HFFc6 (cell line): ENCODE measurements around the gene CELF4. TPM values are rescaled to one million over a fixed set of nuclear protein-coding genes. Genes with fewer than 3 reads are reported as not detected.

Source experiments
- DNase-seq: peaks from one replicate; pipeline ENCODE4 v3.0.0-alpha.2; 2018
- H3K27ac Mint-ChIP-seq: 2 replicates; pipeline ENCODE4 v1.8.0; 2020; ENCODE audit warnings: mild to moderate bottlenecking, mixed read lengths
- H3K27me3 Mint-ChIP-seq: 2 replicates; pipeline ENCODE4 v1.8.0; 2021; ENCODE audit warnings: mild to moderate bottlenecking, moderate library complexity, mixed read lengths; ENCODE audit not compliant: insufficient read depth
- H3K36me3 Mint-ChIP-seq: 2 replicates; pipeline ENCODE4 v1.8.0; 2021; ENCODE audit warnings: low read depth, mixed read lengths
- H3K4me1 Mint-ChIP-seq: 2 replicates; pipeline ENCODE4 v1.8.0; 2020; ENCODE audit warnings: low read depth, mixed read lengths
- H3K4me3 Mint-ChIP-seq: 2 replicates; pipeline ENCODE4 v1.8.0; 2020; ENCODE audit warnings: mild to moderate bottlenecking, moderate library complexity, mixed read lengths
- H3K9me3 Mint-ChIP-seq: 2 replicates; pipeline ENCODE4 v1.8.0; 2020; ENCODE audit warnings: mild to moderate bottlenecking, mixed read lengths
- total RNA-seq, 6 experiments: library from RNA; stranded (reverse); fragmentation: NEBNext Ultra II Directional; extraction: Animal tissue kit (Norgen Biotek cat#: 25700); gene quantifications; 2 replicates in 1 of 6; 3 replicates in 5 of 6; pipeline ENCODE4 v1.2.3, GENCODE V29; 2021
- TF ChIP-seq, protein P1 (sequence below): fragments of 200-600 bp; sonication (generic); IDR thresholded peaks from 2 replicates; pipeline ENCODE4 v1.5.0; 2021; ENCODE audit warnings: antibody characterized with exemption, mild to moderate bottlenecking

The CELF4 gene
- total RNA-seq, 6 experiments from 2014 or later, result not detected

DNA sequence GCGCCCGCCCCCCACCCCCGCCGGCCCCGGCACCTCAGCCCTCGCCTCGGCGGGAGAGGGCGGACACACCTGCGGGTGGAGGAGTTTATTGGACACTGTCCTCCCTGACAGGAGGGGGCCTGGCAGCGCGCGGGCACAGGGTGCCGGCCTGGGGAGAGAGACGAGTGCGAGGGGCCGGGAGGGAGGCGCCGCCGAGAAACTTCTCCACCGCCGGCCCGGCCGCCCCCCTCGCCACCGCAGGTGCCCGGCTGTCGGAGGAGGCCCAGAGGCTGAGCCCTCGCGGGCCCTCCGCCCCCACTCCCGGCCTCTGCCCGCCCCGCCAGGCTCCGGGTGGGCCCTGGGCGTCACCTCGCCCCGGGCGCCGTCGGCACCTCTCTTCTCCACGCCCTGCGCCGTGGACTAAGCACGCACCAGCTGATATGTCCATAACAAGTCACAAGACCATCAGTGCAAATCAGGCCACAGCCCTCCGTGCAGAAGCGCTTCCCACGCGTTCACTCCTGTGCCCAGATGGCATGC lies 311.3 kb downstream of the CELF4 start:
- TF ChIP-seq, protein P1, sequence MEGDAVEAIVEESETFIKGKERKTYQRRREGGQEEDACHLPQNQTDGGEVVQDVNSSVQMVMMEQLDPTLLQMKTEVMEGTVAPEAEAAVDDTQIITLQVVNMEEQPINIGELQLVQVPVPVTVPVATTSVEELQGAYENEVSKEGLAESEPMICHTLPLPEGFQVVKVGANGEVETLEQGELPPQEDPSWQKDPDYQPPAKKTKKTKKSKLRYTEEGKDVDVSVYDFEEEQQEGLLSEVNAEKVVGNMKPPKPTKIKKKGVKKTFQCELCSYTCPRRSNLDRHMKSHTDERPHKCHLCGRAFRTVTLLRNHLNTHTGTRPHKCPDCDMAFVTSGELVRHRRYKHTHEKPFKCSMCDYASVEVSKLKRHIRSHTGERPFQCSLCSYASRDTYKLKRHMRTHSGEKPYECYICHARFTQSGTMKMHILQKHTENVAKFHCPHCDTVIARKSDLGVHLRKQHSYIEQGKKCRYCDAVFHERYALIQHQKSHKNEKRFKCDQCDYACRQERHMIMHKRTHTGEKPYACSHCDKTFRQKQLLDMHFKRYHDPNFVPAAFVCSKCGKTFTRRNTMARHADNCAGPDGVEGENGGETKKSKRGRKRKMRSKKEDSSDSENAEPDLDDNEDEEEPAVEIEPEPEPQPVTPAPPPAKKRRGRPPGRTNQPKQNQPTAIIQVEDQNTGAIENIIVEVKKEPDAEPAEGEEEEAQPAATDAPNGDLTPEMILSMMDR, result no peak
- H3K4me1 Mint-ChIP-seq, result no peaks in the 10 kb centered on the region
- no peaks in the 10 kb centered on the region for H3K9me3 Mint-ChIP-seq
- H3K27ac Mint-ChIP-seq, result no peak overlapping the region
- no peak overlapping the region for H3K4me3 Mint-ChIP-seq
- H3K27me3 Mint-ChIP-seq, result peaks cover 42% of the 10 kb centered on the region
- no peaks in the 10 kb centered on the region for H3K36me3 Mint-ChIP-seq
- no peak for DNase-seq

DNA sequence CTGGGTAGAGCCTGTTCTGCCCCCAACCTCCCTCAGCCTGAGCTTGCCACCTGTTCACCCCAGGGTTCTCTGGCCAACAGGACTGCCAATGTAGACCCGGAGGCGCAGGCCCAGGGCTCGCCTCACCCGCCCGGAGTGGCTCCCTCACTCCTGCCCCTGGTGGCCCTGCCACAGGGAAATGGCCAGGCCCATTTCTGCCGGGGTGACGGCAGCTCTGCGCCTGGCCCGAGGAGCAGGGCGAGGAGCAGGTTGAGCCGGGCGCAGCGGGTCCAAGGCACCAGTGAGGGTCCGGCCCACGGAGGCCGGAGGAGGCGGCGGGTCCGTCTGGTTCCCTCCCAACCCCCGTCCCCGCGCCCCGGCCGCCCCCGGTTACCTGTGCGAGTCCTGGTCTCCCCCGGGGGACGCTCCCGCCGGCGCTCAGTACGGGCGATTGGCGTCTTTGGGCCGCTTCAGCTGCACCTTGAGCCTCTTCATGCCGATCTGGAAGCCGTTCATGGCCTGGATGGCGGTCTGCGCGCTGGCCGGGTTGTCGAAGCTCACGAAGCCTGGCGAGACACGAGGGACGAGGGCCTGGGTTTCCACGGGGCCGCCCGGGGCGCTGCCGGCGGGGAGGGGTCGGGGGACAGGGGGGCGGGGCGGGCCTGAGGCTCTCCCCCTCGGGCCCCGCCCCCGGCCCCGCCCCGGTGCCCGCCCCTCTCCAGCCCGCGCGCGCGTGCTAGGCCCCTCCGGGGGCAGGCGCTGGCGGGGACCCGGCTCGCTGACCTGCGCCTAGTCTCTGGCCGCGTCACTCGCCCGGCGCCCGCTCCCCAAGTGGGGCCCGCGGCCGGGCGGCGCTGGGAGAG lies 312.0 kb downstream of the CELF4 start:
- Mint-ChIP-seq H3K27ac (no peak overlapping the region), H3K36me3 (no peaks in the 10 kb centered on the region), H3K27me3 (peaks cover 45% of the 10 kb centered on the region), H3K9me3 (no peaks in the 10 kb centered on the region), H3K4me1 (no peaks in the 10 kb centered on the region), H3K4me3 (no peak overlapping the region)
- no peak for DNase-seq
- TF ChIP-seq, protein P1, result no peak

DNA sequence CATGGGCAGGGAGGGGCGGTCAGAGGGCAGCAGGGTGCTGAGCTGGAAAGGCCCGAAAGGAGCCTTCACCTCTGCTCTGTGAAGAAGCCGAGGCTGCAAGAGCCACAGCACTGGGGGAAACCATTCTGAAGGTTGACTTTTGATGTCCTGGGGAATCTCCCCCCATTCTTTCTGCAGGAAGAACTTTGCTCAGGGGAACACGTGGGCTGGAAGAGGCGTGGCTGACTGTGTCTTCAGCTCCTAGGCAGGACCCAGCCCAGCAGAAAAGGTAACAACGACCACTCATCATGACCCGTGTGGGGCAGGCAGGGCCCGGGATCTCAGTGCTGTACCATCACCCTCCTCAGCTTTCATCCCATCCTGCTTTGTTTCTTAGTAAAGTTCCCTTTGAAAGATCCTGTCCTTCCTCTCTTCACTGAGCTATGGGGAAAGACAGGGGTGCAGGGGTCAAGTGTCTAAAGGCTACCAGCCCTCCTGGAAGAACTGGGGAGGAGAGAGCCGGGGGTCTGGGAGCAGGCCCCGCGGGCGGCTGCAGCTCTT lies 312.7 kb downstream of the CELF4 start:
- H3K4me3 Mint-ChIP-seq, result no peak overlapping the region
- no peak overlapping the region for H3K27ac Mint-ChIP-seq
- no peaks in the 10 kb centered on the region for H3K4me1 Mint-ChIP-seq
- no peaks in the 10 kb centered on the region for H3K9me3 Mint-ChIP-seq
- no peak for DNase-seq
- TF ChIP-seq, protein P1, result no peak
- H3K36me3 Mint-ChIP-seq, result no peaks in the 10 kb centered on the region
- peaks cover 45% of the 10 kb centered on the region for H3K27me3 Mint-ChIP-seq

DNA sequence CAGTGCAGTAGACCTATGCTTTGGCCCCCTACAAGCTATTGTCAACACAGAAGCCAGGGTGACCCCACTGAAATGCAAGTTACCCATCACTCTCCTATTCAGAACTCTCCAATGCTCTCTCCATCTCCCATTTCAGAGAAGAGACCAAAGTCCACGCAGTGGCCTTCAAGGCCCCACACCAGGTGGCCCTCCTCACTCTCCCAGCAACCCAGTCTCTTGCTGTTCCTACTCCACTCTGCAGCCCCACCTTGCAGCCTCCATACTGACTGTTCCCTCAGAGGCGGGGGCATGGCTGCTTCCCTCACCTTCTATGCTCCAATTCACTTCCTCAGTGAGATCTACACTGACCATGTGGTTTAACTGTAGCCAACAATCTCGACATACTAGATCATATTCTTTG lies 313.3 kb downstream of the CELF4 start:
- no peak overlapping the region for H3K27ac Mint-ChIP-seq
- H3K27me3 Mint-ChIP-seq, result peaks cover 43% of the 10 kb centered on the region
- H3K36me3 Mint-ChIP-seq, result no peaks in the 10 kb centered on the region
- TF ChIP-seq, protein P1, result no peak
- no peaks in the 10 kb centered on the region for H3K4me1 Mint-ChIP-seq
- no peak overlapping the region for H3K4me3 Mint-ChIP-seq
- DNase-seq, result no peak
- no peaks in the 10 kb centered on the region for H3K9me3 Mint-ChIP-seq

DNA sequence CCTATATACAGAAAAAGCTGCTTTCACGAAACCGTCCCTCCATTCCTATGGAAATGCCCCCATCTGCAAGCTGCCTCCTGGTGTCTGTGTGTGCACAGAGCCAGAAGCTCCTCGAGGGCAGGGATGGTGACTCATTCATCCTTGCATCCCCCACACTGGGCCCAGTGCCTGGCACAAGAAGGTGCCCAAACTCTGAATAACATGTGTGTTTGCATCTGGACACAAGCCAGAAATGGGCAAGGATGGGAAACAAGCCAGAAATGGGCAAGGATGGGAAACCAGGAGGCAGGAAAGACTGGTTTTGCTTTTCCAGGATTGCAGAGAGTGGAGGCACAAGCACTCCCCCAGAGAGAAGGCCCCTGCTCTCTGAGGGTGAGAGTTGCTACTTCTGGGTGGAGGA lies 313.9 kb downstream of the CELF4 start:
- no peak overlapping the region for H3K27ac Mint-ChIP-seq
- H3K9me3 Mint-ChIP-seq, result no peaks in the 10 kb centered on the region
- H3K27me3 Mint-ChIP-seq, result peaks cover 36% of the 10 kb centered on the region
- no peaks in the 10 kb centered on the region for H3K4me1 Mint-ChIP-seq
- H3K4me3 Mint-ChIP-seq, result no peak overlapping the region
- TF ChIP-seq, protein P1, result no peak
- DNase-seq, result no peak
- H3K36me3 Mint-ChIP-seq, result no peaks in the 10 kb centered on the region
